B cell (primary cell): Measurements from ENCODE around the gene MGMT. TPM values are rescaled to one million over a fixed set of nuclear protein-coding genes. Genes with fewer than 3 reads are reported as not detected.

Experiments
- ATAC-seq: fragments of 200-7000 bp; cut with Tn5 transposase; one replicate; pipeline ENCODE4 v1.10.0; 2021; ENCODE audit warnings: low read depth, mild to moderate bottlenecking, moderate number of reproducible peaks, moderate library complexity
- CTCF ChIA-PET: fragments of 350-600 bp; sonication (Branson Sonifier 250); formaldehyde crosslinking; loops from one replicate; lab custom pipeline; 2021; ENCODE audit warnings: antibody characterized with exemption, inconsistent platforms; lab: Charles Lee
- POLR2A ChIA-PET: fragments of 350-600 bp; sonication (Branson Sonifier 250); formaldehyde crosslinking; loops from one replicate; lab custom pipeline; 2021; ENCODE audit warnings: antibody characterized with exemption; lab: Charles Lee
- DNase-seq: peaks from one replicate; pipeline ENCODE4 v3.0.0; 2013
- H2AFZ ChIP-seq: 2 replicates; pipeline ENCODE4 v1.6.1; 2012; ENCODE audit warnings: mild to moderate bottlenecking, low read depth, low read length; ENCODE audit not compliant: insufficient read depth, poor library complexity, severe bottlenecking
- H3K27ac ChIP-seq, 2 donors: 1 replicate in 1 of 2; 2 replicates in 1 of 2; pipeline ENCODE4 v1.5.1; 2012 to 2013; ENCODE audit warnings: low read length in 2 of 2, mild to moderate bottlenecking in 2 of 2, moderate library complexity in 1 of 2
- H3K27me3 ChIP-seq, 4 experiments: fragments of 200-600 bp in 1 of 4; sonication (generic) in 1 of 4; replicated peaks in 1 of 4; 1 replicate in 2 of 4; 2 replicates in 2 of 4; pipeline versions ENCODE4 v1.6.1 to v1.7.0; 2013 to 2016; ENCODE audit warnings: low read length in 3 of 4, mild to moderate bottlenecking in 2 of 4, mixed read lengths in 1 of 4, moderate library complexity in 1 of 4; ENCODE audit not compliant: insufficient read depth in 4 of 4, control insufficient read depth in 3 of 4; ENCODE audit errors: control extremely low read depth in 1 of 4
- H3K36me3 ChIP-seq, 2 experiments: replicated peaks in 1 of 2; 1 replicate in 1 of 2; 2 replicates in 1 of 2; pipeline versions ENCODE4 v1.6.1 to v1.7.1; 2013; ENCODE audit warnings: low read length in 1 of 2; ENCODE audit not compliant: insufficient read depth in 2 of 2, control insufficient read depth in 1 of 2; ENCODE audit errors: control extremely low read depth in 1 of 2, extremely low read depth in 1 of 2
- H3K4me1 ChIP-seq, 2 donors: fragments of 200-600 bp in 1 of 2; sonication (generic) in 1 of 2; 1 replicate in 1 of 2; 2 replicates in 1 of 2; pipeline versions ENCODE4 v1.5.1 to v1.6.1; 2013 to 2017; ENCODE audit warnings: low read length in 2 of 2; ENCODE audit not compliant: control insufficient read depth in 2 of 2, insufficient read depth in 2 of 2
- H3K4me2 ChIP-seq: replicated peaks from 2 replicates; pipeline ENCODE3; 2012; ENCODE audit warnings: mild to moderate bottlenecking, low read depth, low read length; ENCODE audit not compliant: poor library complexity, severe bottlenecking
- H3K4me3 ChIP-seq, 5 experiments: fragments of 200-600 bp in 1 of 5; sonication (generic) in 1 of 5; 1 replicate in 3 of 5; 2 replicates in 2 of 5; pipeline versions ENCODE4 v1.5.1 to v1.7.0; 2011 to 2016; ENCODE audit warnings: low read length in 4 of 5, mild to moderate bottlenecking in 4 of 5, low read depth in 2 of 5, control low read depth in 1 of 5, moderate library complexity in 1 of 5; ENCODE audit not compliant: insufficient read depth in 1 of 5; ENCODE audit errors: control extremely low read depth in 1 of 5, extremely low read depth in 1 of 5
- H3K79me2 ChIP-seq: fragments of 200-600 bp; sonication (generic); one replicate; pipeline ENCODE4 v1.6.0; 2016; ENCODE audit warnings: low read length; ENCODE audit not compliant: control insufficient read depth, insufficient read depth
- H3K9ac ChIP-seq: fragments of 200-600 bp; sonication (generic); 2 replicates; pipeline ENCODE4 v1.6.1; 2017; ENCODE audit warnings: mild to moderate bottlenecking, low read length, moderate library complexity
- H3K9me3 ChIP-seq, 3 donors: one replicate each; pipeline versions ENCODE4 v1.6.1 to v1.7.1; 2013; ENCODE audit warnings: low read length in 2 of 3; ENCODE audit not compliant: control insufficient read depth in 2 of 3, insufficient read depth in 1 of 3; ENCODE audit errors: control extremely low read depth in 1 of 3
- H4K20me1 ChIP-seq: 2 replicates; pipeline ENCODE4 v1.6.0; 2012; ENCODE audit warnings: mild to moderate bottlenecking, low read length; ENCODE audit not compliant: insufficient read depth, control insufficient read depth, poor library complexity, severe bottlenecking
- H3K27ac Mint-ChIP-seq: one replicate; pipeline ENCODE4 v1.8.0; 2021; ENCODE audit warnings: mixed read lengths
- H3K27me3 Mint-ChIP-seq: one replicate; pipeline ENCODE4 v1.8.0; 2021; ENCODE audit warnings: mixed read lengths
- H3K4me1 Mint-ChIP-seq: one replicate; pipeline ENCODE4 v1.8.0; 2021; ENCODE audit warnings: mixed read lengths
- H3K4me3 Mint-ChIP-seq: one replicate; pipeline ENCODE4 v1.8.0; 2021; ENCODE audit warnings: mixed read lengths
- H3K9me3 Mint-ChIP-seq: one replicate; pipeline ENCODE4 v1.8.0; 2022; ENCODE audit warnings: mixed read lengths; ENCODE audit not compliant: insufficient read depth
- CTCF ChIP-seq: fragments of 200-600 bp; IDR thresholded peaks from one replicate; pipeline ENCODE4 v1.8.0; 2022; ENCODE audit warnings: antibody characterized with exemption, mild to moderate bottlenecking
- EZH2 ChIP-seq: IDR thresholded peaks from 2 replicates; pipeline ENCODE4 v1.6.1; 2012; ENCODE audit warnings: borderline replicate concordance, low read depth, mild to moderate bottlenecking, moderate library complexity, low read length; ENCODE audit not compliant: insufficient read depth, poor library complexity, severe bottlenecking
- WGBS: methylation state at CpG from one replicate; pipeline ENCODE4 v1.1.5; 2013; ENCODE audit warnings: missing lambda C conversion rate; ENCODE audit not compliant: insufficient coverage; 5-methylcytosine and 5-hydroxymethylcytosine counted together
- intact Hi-C: fragments of 100-400 bp; cut with micrococcal nuclease; formaldehyde crosslinking; loops from one replicate; pipeline ENCODE4 v1.10.0; 2022
- polyA plus RNA-seq: library from polyadenylated mRNA; depleted of rRNA; stranded (reverse); fragments of >200 nt; gene quantifications from 2 replicates; pipeline ENCODE4 v1.2.3, GENCODE V29; 2012
- total RNA-seq, 2 donors: library from RNA; stranded (reverse); fragments of 120-200 nt in 1 of 2; gene quantifications; 1 replicate in 1 of 2; 2 replicates in 1 of 2; pipeline versions ENCODE4 v1.2.3 to v1.2.4, GENCODE V29; 2013 to 2022

Gene MGMT
- total and polyA plus RNA-seq, 2 donors (not counting 1 experiment from before 2014, with no cell fraction given) = 16.6 to 87.7 TPM

GRCh38 chr10:129528376-129528978, 61.4 kb downstream of the MGMT start:
- H3K4me1 ChIP-seq = peaks cover 12 to 17% of the 10 kb centered on the region in 2 donors
- CTCF ChIA-PET = no interaction called here
- H3K36me3 ChIP-seq = peaks cover 0 to 4% of the 10 kb centered on the region in 2 experiments
- intact Hi-C loops = no loop called here
- H4K20me1 ChIP-seq = peaks cover 33% of the 10 kb centered on the region
- peaks cover 0 to 13% (median 0%) of the 10 kb centered on the region in 3 donors for H3K9me3 ChIP-seq
- H3K79me2 ChIP-seq = peaks cover 54% of the 10 kb centered on the region
- no peak overlapping the region for H3K27ac ChIP-seq
- H3K4me3 Mint-ChIP-seq = no peak overlapping the region
- 95% methylated on average over 13 of the region's 16 CpGs for WGBS
- POLR2A ChIA-PET = no interaction called here
- no peak overlapping the region for H3K27ac Mint-ChIP-seq
- DNase-seq (no peak), ATAC-seq (no peak)
- TF ChIP-seq CTCF = no peak
- no peak overlapping the region for H3K4me2 ChIP-seq
- no peak overlapping the region for H3K9ac ChIP-seq
- no peaks in the 10 kb centered on the region for H3K27me3 Mint-ChIP-seq
- no peaks in the 10 kb centered on the region for H3K27me3 ChIP-seq
- no peaks in the 10 kb centered on the region for H3K9me3 Mint-ChIP-seq
- H3K4me3 ChIP-seq = no peak overlapping the region
- no peak overlapping the region for H2AFZ ChIP-seq
- H3K4me1 Mint-ChIP-seq = peaks cover 21% of the 10 kb centered on the region

GRCh38 chr10:129530581-129530980, 63.5 kb downstream of the MGMT start:
- no peak for ATAC-seq
- Histone ChIP-seq H3K36me3 (peaks cover 0 to 4% of the 10 kb centered on the region in 2 experiments), H3K4me2 (no peak overlapping the region), H3K4me3 (no peak overlapping the region), H3K79me2 (peaks cover 44% of the 10 kb centered on the region), H2AFZ (no peak overlapping the region), H3K27ac (no peak overlapping the region), H4K20me1 (peaks cover 33% of the 10 kb centered on the region), H3K4me1 (peaks cover 12 to 17% of the 10 kb centered on the region in 2 donors), H3K9me3 (peaks cover 0 to 17% (median 0%) of the 10 kb centered on the region in 3 donors), H3K9ac (no peak overlapping the region), H3K27me3 (no peaks in the 10 kb centered on the region)
- Mint-ChIP-seq H3K27me3 (no peaks in the 10 kb centered on the region), H3K4me1 (peaks cover 26% of the 10 kb centered on the region), H3K9me3 (no peaks in the 10 kb centered on the region), H3K4me3 (no peak overlapping the region), H3K27ac (no peak overlapping the region)
- WGBS = 95% methylated on average over 11 of the region's 14 CpGs
- no peak for DNase-seq
- TF ChIP-seq EZH2 = no peak
- no peak for TF ChIP-seq CTCF
- ChIA-PET CTCF (no interaction called here), POLR2A (no interaction called here)
- intact Hi-C loops = no loop called here
